Stomach (tissue), 4 donors: ENCODE data around the gene ARRDC2.

ENCODE experiments used
- CTCF ChIP-seq, 7 experiments: fragments of 450-650 bp in 4 of 7; fragments of 200-600 bp in 3 of 7; sonication (generic) in 3 of 7; IDR thresholded peaks; one replicate each; pipeline ENCODE4 v1.5.1; 2016 to 2019; ENCODE audit warnings: antibody characterized with exemption in 7 of 7, control low read depth in 2 of 7, mild to moderate bottlenecking in 1 of 7
- EP300 ChIP-seq: sonication (generic); formaldehyde crosslinking; IDR thresholded peaks from one replicate; pipeline ENCODE4 v1.6.1; 2017; ENCODE audit warnings: antibody characterized with exemption
- POLR2A ChIP-seq, 4 donors: fragments of 450-650 bp; IDR thresholded peaks; one replicate each; pipeline ENCODE4 v1.6.1; 2016; ENCODE audit warnings: antibody characterized with exemption in 4 of 4, control low read depth in 2 of 4, mild to moderate bottlenecking in 1 of 4, moderate library complexity in 1 of 4
- POLR2AphosphoS5 ChIP-seq, 3 donors: sonication (generic); formaldehyde crosslinking; IDR thresholded peaks; one replicate each; pipeline ENCODE4 v1.6.1; 2016; ENCODE audit warnings: antibody characterized with exemption in 3 of 3

GRCh38 chr19:17969096-17969792 lies 38.7 kb upstream of the ARRDC2 start:
- no peak for TF ChIP-seq POLR2A (IDR thresholded peaks at IDR 0.05)
- no peak for TF ChIP-seq CTCF (IDR thresholded peaks at IDR 0.05)
- TF ChIP-seq POLR2AphosphoS5 (IDR thresholded peaks at IDR 0.05), result no peak
- TF ChIP-seq EP300, result no peak
